ENCODE data around the gene S100A12.

GRCh38 chr1:153349363-153350320 is 25.8 kb downstream of the S100A12 start:
- no peak for TF ChIP-seq GATA2 (IDR thresholded peaks at IDR 0.05; ENCODE audit: low read depth, low read length)
- TF ChIP-seq GATA3 (IDR thresholded peaks at IDR 0.05; ENCODE audit: low read depth, low read length): no peak

Data from SH-SY5Y (cell line).